H9 (cell line): ENCODE results near the gene PLEKHA8. TPM values are rescaled to one million over a fixed set of nuclear protein-coding genes. Genes with fewer than 3 reads are reported as not detected.

Experiments
- DNase-seq: peaks from one replicate; pipeline ENCODE4 v3.0.0-alpha.2; 2017
- H2AFZ ChIP-seq: one replicate; pipeline ENCODE4 v1.6.1; 2013; ENCODE audit warnings: mild to moderate bottlenecking, low read length, control low read depth, moderate library complexity
- H2AK5ac ChIP-seq: 2 replicates; pipeline ENCODE4 v1.6.1; 2013; ENCODE audit warnings: low read length, control low read depth, mixed read lengths; ENCODE audit not compliant: insufficient read length
- H2BK120ac ChIP-seq: one replicate; pipeline ENCODE4 v1.6.1; 2013; ENCODE audit warnings: low read depth, mild to moderate bottlenecking, low read length, control low read depth, inconsistent platforms; ENCODE audit not compliant: poor library complexity, severe bottlenecking
- H2BK12ac ChIP-seq: 2 replicates; pipeline ENCODE4 v1.6.1; 2013; ENCODE audit warnings: low read length, control low read depth, mixed read lengths, low read depth; ENCODE audit not compliant: insufficient read length
- H2BK15ac ChIP-seq: 2 replicates; pipeline ENCODE4 v1.6.1; 2013; ENCODE audit warnings: low read depth, low read length, control low read depth
- H2BK20ac ChIP-seq: one replicate; pipeline ENCODE4 v1.6.1; 2013; ENCODE audit warnings: low read depth, mild to moderate bottlenecking, low read length, control low read depth, inconsistent platforms; ENCODE audit not compliant: poor library complexity, severe bottlenecking
- H2BK5ac ChIP-seq: 2 replicates; pipeline ENCODE4 v1.6.1; 2013; ENCODE audit warnings: low read length, control low read depth, mixed read lengths; ENCODE audit not compliant: insufficient read length
- H3K14ac ChIP-seq: 2 replicates; pipeline ENCODE4 v1.6.1; 2013; ENCODE audit warnings: low read length, control low read depth; ENCODE audit not compliant: insufficient read depth
- H3K18ac ChIP-seq: 2 replicates; pipeline ENCODE4 v1.6.1; 2013; ENCODE audit warnings: low read depth, mild to moderate bottlenecking, mixed read lengths, low read length, control low read depth; ENCODE audit not compliant: insufficient read length
- H3K23ac ChIP-seq: 2 replicates; pipeline ENCODE4 v1.6.1; 2013; ENCODE audit warnings: low read length, control low read depth, mixed read lengths, low read depth; ENCODE audit not compliant: insufficient read length
- H3K23me2 ChIP-seq: 2 replicates; pipeline ENCODE4 v1.6.1; 2013; ENCODE audit warnings: low read depth, mild to moderate bottlenecking, mixed read lengths, low read length, control low read depth; ENCODE audit not compliant: insufficient read length, poor library complexity, severe bottlenecking
- H3K27ac ChIP-seq: 2 replicates; pipeline ENCODE4 v1.5.1; 2013; ENCODE audit warnings: low read length, control low read depth, mixed read lengths, low read depth; ENCODE audit not compliant: insufficient read length
- H3K27me3 ChIP-seq: 2 replicates; pipeline ENCODE4 v1.6.1; 2013; ENCODE audit warnings: low read length, control low read depth, inconsistent platforms; ENCODE audit not compliant: insufficient read depth
- H3K4ac ChIP-seq: 2 replicates; pipeline ENCODE4 v1.6.1; 2013; ENCODE audit warnings: low read depth, mild to moderate bottlenecking, control low read depth, inconsistent platforms, low read length, moderate library complexity
- H3K4me1 ChIP-seq: 2 replicates; pipeline ENCODE4 v1.6.1; 2013; ENCODE audit warnings: low read length, control low read depth, inconsistent platforms; ENCODE audit not compliant: insufficient read depth
- H3K4me2 ChIP-seq: 2 replicates; pipeline ENCODE4 v1.6.1; 2013; ENCODE audit warnings: low read length, control low read depth, mixed read lengths; ENCODE audit not compliant: insufficient read length, insufficient read depth
- H3K56ac ChIP-seq: 2 replicates; pipeline ENCODE4 v1.6.1; 2013; ENCODE audit warnings: low read depth, mild to moderate bottlenecking, mixed read lengths, low read length, control low read depth; ENCODE audit not compliant: insufficient read length
- H3K79me1 ChIP-seq: 2 replicates; pipeline ENCODE4 v1.6.1; 2013; ENCODE audit warnings: low read depth, mild to moderate bottlenecking, moderate library complexity, low read length, control low read depth, inconsistent platforms; ENCODE audit not compliant: insufficient read depth, poor library complexity, severe bottlenecking
- H3K79me2 ChIP-seq: 2 replicates; pipeline ENCODE4 v1.6.1; 2013; ENCODE audit warnings: low read length, control low read depth, inconsistent platforms; ENCODE audit not compliant: insufficient read depth
- H3K9ac ChIP-seq: 2 replicates; pipeline ENCODE4 v1.6.1; 2013; ENCODE audit warnings: low read length, control low read depth, mixed read lengths; ENCODE audit not compliant: insufficient read length; ENCODE audit errors: extremely low read depth
- H3K9me3 ChIP-seq: one replicate; pipeline ENCODE4 v1.6.1; 2013; ENCODE audit warnings: low read depth, low read length, inconsistent platforms; ENCODE audit not compliant: control insufficient read depth
- H3T11ph ChIP-seq: one replicate; pipeline ENCODE4 v1.6.1; 2013; ENCODE audit warnings: mild to moderate bottlenecking, low read length, control low read depth, inconsistent platforms
- H4K20me1 ChIP-seq: one replicate; pipeline ENCODE4 v1.6.1; 2013; ENCODE audit not compliant: control insufficient read depth, insufficient read length, insufficient read depth
- H4K5ac ChIP-seq: 2 replicates; pipeline ENCODE4 v1.6.1; 2013; ENCODE audit warnings: low read depth, mild to moderate bottlenecking, mixed read lengths, low read length, control low read depth; ENCODE audit not compliant: insufficient read length
- H4K8ac ChIP-seq: replicated peaks from 2 replicates; pipeline ENCODE4 v1.6.1; 2013; ENCODE audit warnings: low read length, control low read depth, mixed read lengths, low read depth; ENCODE audit not compliant: insufficient read length
- H4K91ac ChIP-seq: 2 replicates; pipeline ENCODE4 v1.6.1; 2013; ENCODE audit warnings: low read depth, mild to moderate bottlenecking, moderate library complexity, mixed read lengths, low read length, control low read depth; ENCODE audit not compliant: insufficient read length
- H3K27ac Mint-ChIP-seq, 3 experiments: 2 replicates in 2 of 3; 3 replicates in 1 of 3; pipeline ENCODE4 v1.8.0; 2020 to 2021; ENCODE audit warnings: mixed read lengths in 3 of 3, mild to moderate bottlenecking in 1 of 3, moderate library complexity in 1 of 3
- H3K27me3 Mint-ChIP-seq: 2 replicates; pipeline ENCODE4 v1.8.0; 2021; ENCODE audit warnings: low read depth, mild to moderate bottlenecking, moderate library complexity, mixed read lengths
- H3K36me3 Mint-ChIP-seq, 3 experiments: 2 replicates in 2 of 3; 3 replicates in 1 of 3; pipeline ENCODE4 v1.8.0; 2020 to 2021; ENCODE audit warnings: low read depth in 3 of 3, mixed read lengths in 3 of 3; ENCODE audit not compliant: insufficient read depth in 1 of 3
- H3K4me1 Mint-ChIP-seq, 2 experiments: 2 replicates each; pipeline ENCODE4 v1.8.0; 2020; ENCODE audit warnings: mixed read lengths in 2 of 2
- H3K4me3 Mint-ChIP-seq, 2 experiments: 2 replicates in 1 of 2; 3 replicates in 1 of 2; pipeline ENCODE4 v1.8.0; 2020 to 2021; ENCODE audit warnings: mild to moderate bottlenecking in 2 of 2, mixed read lengths in 2 of 2, moderate library complexity in 1 of 2
- H3K9me3 Mint-ChIP-seq, 2 experiments: 2 replicates in 1 of 2; 3 replicates in 1 of 2; pipeline ENCODE4 v1.8.0; 2020; ENCODE audit warnings: mild to moderate bottlenecking in 2 of 2, mixed read lengths in 2 of 2, moderate library complexity in 1 of 2
- WGBS: extraction: QIAGEN DNeasy Blood & Tissue Kit; methylation state at CpG from one replicate; pipeline ENCODE4 v1.1.7; 2013; ENCODE audit warnings: missing lambda C conversion rate, low lambda C conversion rate, mixed read lengths; ENCODE audit not compliant: insufficient read length; ENCODE audit errors: extremely low coverage; 5-methylcytosine and 5-hydroxymethylcytosine counted together
- total RNA-seq: library from RNA; stranded (reverse); gene quantifications from 2 replicates; pipeline ENCODE4 v1.2.1, GENCODE V29; 2021
- TF ChIP-seq, protein P1 (sequence below): fragments of 200-600 bp; sonication (generic); conservative IDR thresholded peaks from 3 replicates; pipeline ENCODE4 v1.8.0; 2021; ENCODE audit warnings: antibody characterized with exemption, mild to moderate bottlenecking

The PLEKHA8 gene
- total RNA-seq, 1 experiment from 2014 or later: 37.0 TPM

DNA sequence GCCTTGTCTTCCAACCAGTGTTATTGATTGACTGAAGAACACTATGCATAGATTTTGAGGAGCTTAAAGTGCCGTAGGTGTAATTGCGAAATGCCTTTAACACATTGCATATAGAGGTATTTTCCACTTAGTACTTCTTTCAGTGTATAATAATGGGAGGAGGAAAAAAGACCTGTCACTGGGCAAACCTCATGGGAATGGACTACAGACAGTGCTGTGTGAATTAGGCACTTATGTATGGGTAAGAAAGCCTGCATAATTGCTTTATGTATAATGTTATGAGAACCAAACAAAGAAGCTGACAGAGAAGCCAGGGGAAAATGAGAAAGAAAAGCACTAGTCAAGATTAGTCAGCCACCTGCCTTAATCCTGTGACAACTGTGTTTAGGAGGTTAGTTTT is 26.2 kb upstream of the PLEKHA8 start:
- H3K27me3 Mint-ChIP-seq: no peaks in the 10 kb centered on the region
- no peak overlapping the region for H3K9ac ChIP-seq
- no CpG with 5 or more reads among the region's 2 CpGs for WGBS

More for the DNA sequence above, 26.2 kb upstream of the PLEKHA8 start:
- H2BK12ac ChIP-seq: no peak overlapping the region
- no peak overlapping the region for H2AK5ac ChIP-seq
- no peak overlapping the region for H2BK15ac ChIP-seq
- no peak overlapping the region for H3K18ac ChIP-seq
- no peaks in the 10 kb centered on the region for H3K79me2 ChIP-seq
- no peak overlapping the region for H3T11ph ChIP-seq
- no peaks in the 10 kb centered on the region for H3K23me2 ChIP-seq
- no peak overlapping the region for H3K23ac ChIP-seq
- H3K56ac ChIP-seq: no peak overlapping the region
- H2BK20ac ChIP-seq: no peak overlapping the region
- Mint-ChIP-seq H3K4me3 (no peak overlapping the region), H3K4me1 (peaks cover 19 to 22% of the 10 kb centered on the region in 2 experiments), H3K27ac (no peak overlapping the region; a peak in 1 of 7 replicates), H3K9me3 (peaks cover 8 to 9% of the 10 kb centered on the region in 2 experiments; a peak in 4 of 5 replicates), H3K36me3 (peaks cover 3 to 6% (median 5%) of the 10 kb centered on the region in 3 experiments; a peak in 4 of 7 replicates)
- no peak overlapping the region for H2BK120ac ChIP-seq
- no peaks in the 10 kb centered on the region for H3K9me3 ChIP-seq
- DNase-seq: no peak
- no peaks in the 10 kb centered on the region for H4K20me1 ChIP-seq
- H3K14ac ChIP-seq: no peak overlapping the region
- H4K91ac ChIP-seq: no peak overlapping the region
- no peaks in the 10 kb centered on the region; the same call in 1 of the 2 replicates for H3K4me1 ChIP-seq
- TF ChIP-seq, protein P1, sequence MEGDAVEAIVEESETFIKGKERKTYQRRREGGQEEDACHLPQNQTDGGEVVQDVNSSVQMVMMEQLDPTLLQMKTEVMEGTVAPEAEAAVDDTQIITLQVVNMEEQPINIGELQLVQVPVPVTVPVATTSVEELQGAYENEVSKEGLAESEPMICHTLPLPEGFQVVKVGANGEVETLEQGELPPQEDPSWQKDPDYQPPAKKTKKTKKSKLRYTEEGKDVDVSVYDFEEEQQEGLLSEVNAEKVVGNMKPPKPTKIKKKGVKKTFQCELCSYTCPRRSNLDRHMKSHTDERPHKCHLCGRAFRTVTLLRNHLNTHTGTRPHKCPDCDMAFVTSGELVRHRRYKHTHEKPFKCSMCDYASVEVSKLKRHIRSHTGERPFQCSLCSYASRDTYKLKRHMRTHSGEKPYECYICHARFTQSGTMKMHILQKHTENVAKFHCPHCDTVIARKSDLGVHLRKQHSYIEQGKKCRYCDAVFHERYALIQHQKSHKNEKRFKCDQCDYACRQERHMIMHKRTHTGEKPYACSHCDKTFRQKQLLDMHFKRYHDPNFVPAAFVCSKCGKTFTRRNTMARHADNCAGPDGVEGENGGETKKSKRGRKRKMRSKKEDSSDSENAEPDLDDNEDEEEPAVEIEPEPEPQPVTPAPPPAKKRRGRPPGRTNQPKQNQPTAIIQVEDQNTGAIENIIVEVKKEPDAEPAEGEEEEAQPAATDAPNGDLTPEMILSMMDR: no peak
- no peak overlapping the region for H3K4me2 ChIP-seq
- H2AFZ ChIP-seq: no peak overlapping the region
- no peaks in the 10 kb centered on the region for H3K79me1 ChIP-seq
- no peak overlapping the region for H4K8ac ChIP-seq
- no peak overlapping the region for H2BK5ac ChIP-seq
- H4K5ac ChIP-seq: no peak overlapping the region
- H3K27ac ChIP-seq: no peak overlapping the region
- H3K4ac ChIP-seq: no peak overlapping the region
- H3K27me3 ChIP-seq: no peaks in the 10 kb centered on the region
